ENCODE data around the gene DUS1L. TPM values are rescaled to one million over a fixed set of nuclear protein-coding genes. Genes with fewer than 3 reads are reported as not detected.

DUS1L gene
- total RNA-seq, 1 experiment from 2014 or later, result 176 TPM

GRCh38 chr17:82114447-82114846 is 48.8 kb upstream of the DUS1L start:
- no peak for ATAC-seq
- H3K27me3 ChIP-seq (ENCODE audit: insufficient read depth, low read length), result no peaks in the 10 kb centered on the region
- H3K9me3 ChIP-seq (ENCODE audit: control insufficient read depth in 1 of 2, insufficient read depth in 1 of 2, low read depth in 1 of 2, low read length in 2 of 2), result no peaks in the 10 kb centered on the region
- H3K9me2 ChIP-seq (ENCODE audit: insufficient read depth), result no peaks in the 10 kb centered on the region
- DNase-seq (ENCODE audit: low read depth, low spot score), result no peak
- BruUV-seq (replicated peaks), result no TSS peak
- H3K4me3 ChIP-seq (replicated peaks in 1 of 2; ENCODE audit: low read depth in 1 of 2, low read length in 2 of 2), result no peak overlapping the region
- H3K4me2 ChIP-seq (ENCODE audit: low read length), result no peak overlapping the region
- ChIA-PET CTCF (no interaction called here), RAD21 (ENCODE audit: low non-redundant PET in 1 of 2, low total read pairs in 2 of 2, uncharacterized antibody in 2 of 2, unreplicated experiment in 2 of 2) (no interaction called here), POLR2A (interaction anchor here (0.6 kb wide), 1 partner anchor 40 kb away, joined by 3 read pairs; no protein-coding TSS in a partner anchor)
- no peaks in the 10 kb centered on the region for H4K20me1 ChIP-seq (ENCODE audit: insufficient read depth)
- intact Hi-C loops (cut with micrococcal nuclease), result no loop called here
- peaks cover 0 to 2% of the 10 kb centered on the region in 2 experiments; a peak in 2 of 4 replicates for H3K36me3 ChIP-seq (ENCODE audit: control insufficient read depth in 1 of 2, insufficient read depth in 2 of 2, low read length in 2 of 2)
- H3K79me2 ChIP-seq (ENCODE audit: insufficient read depth, low read length), result no peaks in the 10 kb centered on the region
- TF ChIP-seq JUND (IDR thresholded peaks at IDR 0.05) (no peak), SIN3A (IDR thresholded peaks at IDR 0.05; ENCODE audit: low read depth) (no peak), TCF7L2 (IDR thresholded peaks at IDR 0.05; ENCODE audit: borderline replicate concordance, extremely low read depth, insufficient read depth, insufficient read length) (no peak)
- H3K27ac ChIP-seq (ENCODE audit: low read depth, low read length), result no peak overlapping the region
- peaks cover 0 to 10% of the 10 kb centered on the region in 2 experiments; a peak in 2 of 4 replicates for H3K4me1 ChIP-seq (ENCODE audit: control insufficient read depth in 1 of 2, insufficient read depth in 2 of 2, low read length in 2 of 2)
- H2AFZ ChIP-seq (ENCODE audit: low read depth, low read length, poor library complexity, severe bottlenecking), result no peak overlapping the region
- no peak overlapping the region for H3K9ac ChIP-seq (ENCODE audit: low read length)

DNA sequence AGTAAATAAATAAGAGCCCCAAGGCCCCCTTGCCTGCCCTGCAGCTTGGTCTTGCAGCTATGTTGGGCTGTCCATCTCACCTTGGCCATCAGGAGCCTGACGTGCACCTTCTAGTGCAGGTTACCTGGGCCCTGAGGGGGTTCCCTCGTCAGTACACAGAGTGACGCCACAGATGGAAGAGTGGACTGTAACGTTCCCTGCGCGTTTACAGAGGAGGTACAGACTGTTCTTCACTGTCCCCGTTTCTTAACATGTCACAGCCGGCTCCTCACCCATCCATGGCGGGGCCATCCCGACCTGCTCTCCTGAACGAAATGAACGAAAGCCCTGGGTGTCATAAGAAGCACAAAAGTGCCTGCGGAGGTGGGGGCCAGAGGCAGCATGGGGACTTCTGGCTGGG is 48.3 kb upstream of the DUS1L start:
- no peaks in the 10 kb centered on the region for H4K20me1 ChIP-seq (ENCODE audit: insufficient read depth)
- H3K4me1 ChIP-seq (ENCODE audit: control insufficient read depth in 1 of 2, insufficient read depth in 2 of 2, low read length in 2 of 2), result peaks cover 0 to 10% of the 10 kb centered on the region in 2 experiments; a peak in 2 of 4 replicates
- no peak overlapping the region for H3K27ac ChIP-seq (ENCODE audit: low read depth, low read length)
- H3K27me3 ChIP-seq (ENCODE audit: insufficient read depth, low read length), result no peaks in the 10 kb centered on the region
- ChIA-PET RAD21 (ENCODE audit: low non-redundant PET in 1 of 2, low total read pairs in 2 of 2, uncharacterized antibody in 2 of 2, unreplicated experiment in 2 of 2) (no interaction called here), CTCF (no interaction called here), POLR2A (no interaction called here)
- no peak overlapping the region for H2AFZ ChIP-seq (ENCODE audit: low read depth, low read length, poor library complexity, severe bottlenecking)
- no TSS peak for BruUV-seq (replicated peaks)
- H3K36me3 ChIP-seq (ENCODE audit: control insufficient read depth in 1 of 2, insufficient read depth in 2 of 2, low read length in 2 of 2), result peaks cover 0 to 2% of the 10 kb centered on the region in 2 experiments; a peak in 2 of 4 replicates
- ATAC-seq (no peak), DNase-seq (ENCODE audit: low read depth, low spot score) (no peak)
- H3K4me2 ChIP-seq (ENCODE audit: low read length), result no peak overlapping the region
- no peak overlapping the region for H3K9ac ChIP-seq (ENCODE audit: low read length)
- H3K4me3 ChIP-seq (replicated peaks in 1 of 2; ENCODE audit: low read depth in 1 of 2, low read length in 2 of 2), result no peak overlapping the region
- intact Hi-C loops (cut with micrococcal nuclease), result no loop called here
- H3K9me2 ChIP-seq (ENCODE audit: insufficient read depth), result no peaks in the 10 kb centered on the region
- H3K9me3 ChIP-seq (ENCODE audit: control insufficient read depth in 1 of 2, insufficient read depth in 1 of 2, low read depth in 1 of 2, low read length in 2 of 2), result no peaks in the 10 kb centered on the region
- no peaks in the 10 kb centered on the region for H3K79me2 ChIP-seq (ENCODE audit: insufficient read depth, low read length)
- TF ChIP-seq, protein P1, sequence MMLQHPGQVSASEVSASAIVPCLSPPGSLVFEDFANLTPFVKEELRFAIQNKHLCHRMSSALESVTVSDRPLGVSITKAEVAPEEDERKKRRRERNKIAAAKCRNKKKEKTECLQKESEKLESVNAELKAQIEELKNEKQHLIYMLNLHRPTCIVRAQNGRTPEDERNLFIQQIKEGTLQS (IDR thresholded peaks at IDR 0.05), result no peak
- TF ChIP-seq YY1 (IDR thresholded peaks at IDR 0.05; ENCODE audit: extremely low read depth, insufficient replicate concordance, low read depth, low read length) (no peak), POLR2A (IDR thresholded peaks at IDR 0.05; ENCODE audit: borderline replicate concordance, extremely low read depth, insufficient read depth, insufficient read length) (no peak), JUND (IDR thresholded peaks at IDR 0.05) (no peak), SIN3A (IDR thresholded peaks at IDR 0.05; ENCODE audit: low read depth) (no peak), CBX3 (IDR thresholded peaks at IDR 0.05; ENCODE audit: low read depth) (no peak), SP1 (IDR thresholded peaks at IDR 0.05; ENCODE audit: low read depth) (no peak), POLR2AphosphoS5 (IDR thresholded peaks at IDR 0.05; ENCODE audit: low read depth, low read length) (no peak), CEBPB (IDR thresholded peaks at IDR 0.05; ENCODE audit: low read depth) (no peak), EGR1 (IDR thresholded peaks at IDR 0.05; ENCODE audit: low read depth) (no peak), ZFX (IDR thresholded peaks at IDR 0.05) (no peak), RAD21 (IDR thresholded peaks at IDR 0.05; ENCODE audit: low read depth) (no peak), TCF7L2 (IDR thresholded peaks at IDR 0.05; ENCODE audit: borderline replicate concordance, extremely low read depth, insufficient read depth, insufficient read length) (no peak), MAX (IDR thresholded peaks at IDR 0.05) (no peak)
- TF ChIP-seq, protein P2, sequence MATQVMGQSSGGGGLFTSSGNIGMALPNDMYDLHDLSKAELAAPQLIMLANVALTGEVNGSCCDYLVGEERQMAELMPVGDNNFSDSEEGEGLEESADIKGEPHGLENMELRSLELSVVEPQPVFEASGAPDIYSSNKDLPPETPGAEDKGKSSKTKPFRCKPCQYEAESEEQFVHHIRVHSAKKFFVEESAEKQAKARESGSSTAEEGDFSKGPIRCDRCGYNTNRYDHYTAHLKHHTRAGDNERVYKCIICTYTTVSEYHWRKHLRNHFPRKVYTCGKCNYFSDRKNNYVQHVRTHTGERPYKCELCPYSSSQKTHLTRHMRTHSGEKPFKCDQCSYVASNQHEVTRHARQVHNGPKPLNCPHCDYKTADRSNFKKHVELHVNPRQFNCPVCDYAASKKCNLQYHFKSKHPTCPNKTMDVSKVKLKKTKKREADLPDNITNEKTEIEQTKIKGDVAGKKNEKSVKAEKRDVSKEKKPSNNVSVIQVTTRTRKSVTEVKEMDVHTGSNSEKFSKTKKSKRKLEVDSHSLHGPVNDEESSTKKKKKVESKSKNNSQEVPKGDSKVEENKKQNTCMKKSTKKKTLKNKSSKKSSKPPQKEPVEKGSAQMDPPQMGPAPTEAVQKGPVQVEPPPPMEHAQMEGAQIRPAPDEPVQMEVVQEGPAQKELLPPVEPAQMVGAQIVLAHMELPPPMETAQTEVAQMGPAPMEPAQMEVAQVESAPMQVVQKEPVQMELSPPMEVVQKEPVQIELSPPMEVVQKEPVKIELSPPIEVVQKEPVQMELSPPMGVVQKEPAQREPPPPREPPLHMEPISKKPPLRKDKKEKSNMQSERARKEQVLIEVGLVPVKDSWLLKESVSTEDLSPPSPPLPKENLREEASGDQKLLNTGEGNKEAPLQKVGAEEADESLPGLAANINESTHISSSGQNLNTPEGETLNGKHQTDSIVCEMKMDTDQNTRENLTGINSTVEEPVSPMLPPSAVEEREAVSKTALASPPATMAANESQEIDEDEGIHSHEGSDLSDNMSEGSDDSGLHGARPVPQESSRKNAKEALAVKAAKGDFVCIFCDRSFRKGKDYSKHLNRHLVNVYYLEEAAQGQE (IDR thresholded peaks at IDR 0.05; ENCODE audit: low read depth), result no peak
- TF ChIP-seq, protein P3, sequence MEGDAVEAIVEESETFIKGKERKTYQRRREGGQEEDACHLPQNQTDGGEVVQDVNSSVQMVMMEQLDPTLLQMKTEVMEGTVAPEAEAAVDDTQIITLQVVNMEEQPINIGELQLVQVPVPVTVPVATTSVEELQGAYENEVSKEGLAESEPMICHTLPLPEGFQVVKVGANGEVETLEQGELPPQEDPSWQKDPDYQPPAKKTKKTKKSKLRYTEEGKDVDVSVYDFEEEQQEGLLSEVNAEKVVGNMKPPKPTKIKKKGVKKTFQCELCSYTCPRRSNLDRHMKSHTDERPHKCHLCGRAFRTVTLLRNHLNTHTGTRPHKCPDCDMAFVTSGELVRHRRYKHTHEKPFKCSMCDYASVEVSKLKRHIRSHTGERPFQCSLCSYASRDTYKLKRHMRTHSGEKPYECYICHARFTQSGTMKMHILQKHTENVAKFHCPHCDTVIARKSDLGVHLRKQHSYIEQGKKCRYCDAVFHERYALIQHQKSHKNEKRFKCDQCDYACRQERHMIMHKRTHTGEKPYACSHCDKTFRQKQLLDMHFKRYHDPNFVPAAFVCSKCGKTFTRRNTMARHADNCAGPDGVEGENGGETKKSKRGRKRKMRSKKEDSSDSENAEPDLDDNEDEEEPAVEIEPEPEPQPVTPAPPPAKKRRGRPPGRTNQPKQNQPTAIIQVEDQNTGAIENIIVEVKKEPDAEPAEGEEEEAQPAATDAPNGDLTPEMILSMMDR (IDR thresholded peaks at IDR 0.05 in 2 of 3, conservative IDR thresholded peaks at IDR 0.05 in 1 of 3; ENCODE audit: borderline replicate concordance in 1 of 3, insufficient read depth in 1 of 3, low read depth in 2 of 3, low read length in 2 of 3), result no peak
